OCI-LY1 (cell line): ENCODE measurements around the gene MYBPC1.

Experiments
- H2AFZ ChIP-seq: fragments of 200-600 bp; sonication (generic), shearing (Covaris generic); 2 replicates; pipeline ENCODE4 v1.6.0; 2014; ENCODE audit warnings: antibody characterized with exemption, mild to moderate bottlenecking, low read length
- H3F3A ChIP-seq: fragments of 200-600 bp; sonication (generic), shearing (Covaris generic); 2 replicates; pipeline ENCODE4 v1.6.0; 2014; ENCODE audit warnings: mild to moderate bottlenecking, antibody characterized with exemption, low read length, moderate library complexity; ENCODE audit not compliant: insufficient read depth
- H3K27ac ChIP-seq: fragments of 200-600 bp; sonication (generic); 2 replicates; pipeline ENCODE4 v1.5.1; 2014; ENCODE audit warnings: low read length, mixed run types, mild to moderate bottlenecking, low read depth; ENCODE audit not compliant: poor library complexity, severe bottlenecking
- H3K27me3 ChIP-seq: fragments of 200-600 bp; sonication (generic); 2 replicates; pipeline ENCODE4 v1.6.0; 2014; ENCODE audit warnings: antibody characterized with exemption, mild to moderate bottlenecking, low read length, moderate library complexity; ENCODE audit not compliant: insufficient read depth
- H3K36me3 ChIP-seq: fragments of 200-600 bp; sonication (generic); 2 replicates; pipeline ENCODE4 v1.6.1; 2014; ENCODE audit warnings: mild to moderate bottlenecking, antibody characterized with exemption, low read length, moderate library complexity, mixed read lengths; ENCODE audit not compliant: insufficient read depth
- H3K4me1 ChIP-seq: fragments of 200-600 bp; sonication (generic); 2 replicates; pipeline ENCODE4 v1.5.1; 2014; ENCODE audit warnings: mild to moderate bottlenecking, low read length, moderate library complexity; ENCODE audit not compliant: insufficient read depth, severe bottlenecking
- H3K4me2 ChIP-seq: fragments of 200-600 bp; sonication (generic), shearing (Covaris generic); 2 replicates; pipeline ENCODE4 v1.6.1; 2014; ENCODE audit warnings: low read length
- H3K4me3 ChIP-seq: fragments of 200-600 bp; sonication (generic); 2 replicates; pipeline ENCODE4 v1.5.1; 2014; ENCODE audit warnings: low read length, low read depth, mild to moderate bottlenecking, mixed read lengths; ENCODE audit not compliant: poor library complexity, severe bottlenecking
- H3K79me2 ChIP-seq: fragments of 200-600 bp; shearing (Covaris generic); 2 replicates; pipeline ENCODE4 v1.6.1; 2016; ENCODE audit warnings: mixed run types, low read length, mixed read lengths; ENCODE audit not compliant: insufficient read depth
- H3K9ac ChIP-seq: fragments of 200-600 bp; sonication (generic), shearing (Covaris generic); 2 replicates; pipeline ENCODE4 v1.6.1; 2014; ENCODE audit warnings: mild to moderate bottlenecking, low read length, mixed read lengths
- H3K9me2 ChIP-seq: fragments of 200-600 bp; sonication (generic), shearing (Covaris generic); 2 replicates; pipeline ENCODE4 v1.6.1; 2014; ENCODE audit warnings: low read depth, mild to moderate bottlenecking, low read length, mixed read lengths
- H3K9me3 ChIP-seq: fragments of 200-600 bp; shearing (Covaris generic); 2 replicates; pipeline ENCODE4 v1.6.1; 2014; ENCODE audit warnings: low read length, mixed read lengths
- H4K20me1 ChIP-seq: fragments of 200-600 bp; sonication (generic), shearing (Covaris generic); 2 replicates; pipeline ENCODE4 v1.6.0; 2016; ENCODE audit warnings: mild to moderate bottlenecking, low read length; ENCODE audit not compliant: insufficient read depth
- CTCF ChIP-seq: fragments of 200-600 bp; sonication (generic), shearing (Covaris generic); IDR thresholded peaks from 2 replicates; pipeline ENCODE4 v1.5.1; 2017; ENCODE audit warnings: mild to moderate bottlenecking, antibody characterized with exemption, low read length, moderate library complexity, mixed read lengths
- EZH2 ChIP-seq: fragments of 200-600 bp; sonication (generic), shearing (Covaris generic); IDR thresholded peaks from 2 replicates; pipeline ENCODE4 v1.8.0; 2017; ENCODE audit warnings: borderline replicate concordance, mixed run types, mild to moderate bottlenecking, antibody characterized with exemption, low read length, moderate library complexity, mixed read lengths

The MYBPC1 gene

GRCh38 chr12:101727098-101727497 is 132.3 kb downstream of the MYBPC1 start:
- Histone ChIP-seq H2AFZ (no peak overlapping the region), H3K27ac (no peak overlapping the region), H3K4me3 (no peak overlapping the region), H3K36me3 (peaks cover 89% of the 10 kb centered on the region), H3K9ac (no peak overlapping the region), H3K9me2 (no peaks in the 10 kb centered on the region), H3K4me1 (peaks cover under 1% of the 10 kb centered on the region), H3F3A (no peaks in the 10 kb centered on the region; the same call in 1 of the 2 replicates), H3K27me3 (no peaks in the 10 kb centered on the region), H3K9me3 (no peaks in the 10 kb centered on the region), H3K79me2 (no peaks in the 10 kb centered on the region), H4K20me1 (no peaks in the 10 kb centered on the region), H3K4me2 (no peak overlapping the region)
- TF ChIP-seq EZH2 (no peak), CTCF (no peak)

GRCh38 chr12:101729842-101730241 is 135.1 kb downstream of the MYBPC1 start:
- Histone ChIP-seq H3K4me2 (no peak overlapping the region), H3K36me3 (peaks cover 94% of the 10 kb centered on the region), H4K20me1 (no peaks in the 10 kb centered on the region), H2AFZ (no peak overlapping the region), H3K79me2 (no peaks in the 10 kb centered on the region), H3K4me1 (peaks cover 17% of the 10 kb centered on the region), H3K9me2 (no peaks in the 10 kb centered on the region), H3K4me3 (no peak overlapping the region), H3K9ac (no peak overlapping the region), H3K27me3 (no peaks in the 10 kb centered on the region), H3F3A (no peaks in the 10 kb centered on the region; the same call in 1 of the 2 replicates), H3K27ac (no peak overlapping the region), H3K9me3 (no peaks in the 10 kb centered on the region)
- TF ChIP-seq EZH2: no peak
- no peak for TF ChIP-seq CTCF

GRCh38 chr12:101732318-101732717 is 137.5 kb downstream of the MYBPC1 start:
- no peak overlapping the region for H2AFZ ChIP-seq
- no peaks in the 10 kb centered on the region; the same call in 1 of the 2 replicates for H3F3A ChIP-seq
- peaks cover 76% of the 10 kb centered on the region for H3K36me3 ChIP-seq
- no peak overlapping the region for H3K9ac ChIP-seq
- H3K79me2 ChIP-seq: no peaks in the 10 kb centered on the region
- H3K9me3 ChIP-seq: no peaks in the 10 kb centered on the region
- H3K9me2 ChIP-seq: no peaks in the 10 kb centered on the region
- H3K4me1 ChIP-seq: peaks cover 28% of the 10 kb centered on the region
- no peak overlapping the region for H3K4me3 ChIP-seq
- TF ChIP-seq EZH2: no peak
- no peak for TF ChIP-seq CTCF
- H4K20me1 ChIP-seq: no peaks in the 10 kb centered on the region
- H3K4me2 ChIP-seq: no peak overlapping the region
- peak overlapping the region; percentile 69 for H3K27ac ChIP-seq
- H3K27me3 ChIP-seq: no peaks in the 10 kb centered on the region
